Endothelial cell (in vitro differentiated cells): Measurements from ENCODE around the gene GABBR2. TPM values are rescaled to one million over a fixed set of nuclear protein-coding genes. Genes with fewer than 3 reads are reported as not detected.

Experiments
- DNase-seq: peaks from one replicate; pipeline ENCODE4 v3.0.0; 2021; ENCODE audit warnings: low spot score
- H3K27ac Mint-ChIP-seq: one replicate; pipeline ENCODE4 v1.8.0; 2021; ENCODE audit warnings: mixed read lengths, inconsistent platforms; ENCODE audit not compliant: unreplicated experiment
- H3K27me3 Mint-ChIP-seq: one replicate; pipeline ENCODE4 v1.8.0; 2021; ENCODE audit warnings: mild to moderate bottlenecking, moderate library complexity, mixed read lengths, inconsistent platforms; ENCODE audit not compliant: unreplicated experiment
- H3K36me3 Mint-ChIP-seq: one replicate; pipeline ENCODE4 v1.8.0; 2021; ENCODE audit warnings: mild to moderate bottlenecking, low read depth, mixed read lengths, inconsistent platforms; ENCODE audit not compliant: unreplicated experiment
- H3K4me1 Mint-ChIP-seq: one replicate; pipeline ENCODE4 v1.8.0; 2021; ENCODE audit warnings: mild to moderate bottlenecking, mixed read lengths, inconsistent platforms; ENCODE audit not compliant: unreplicated experiment
- H3K4me3 Mint-ChIP-seq: one replicate; pipeline ENCODE4 v1.8.0; 2021; ENCODE audit warnings: mild to moderate bottlenecking, mixed read lengths, inconsistent platforms; ENCODE audit not compliant: unreplicated experiment
- H3K9me3 Mint-ChIP-seq: one replicate; pipeline ENCODE4 v1.8.0; 2021; ENCODE audit warnings: mixed read lengths, inconsistent platforms; ENCODE audit not compliant: unreplicated experiment
- total RNA-seq: library from RNA; stranded (reverse); fragmentation: NEBNext Ultra II Directional; extraction: Animal tissue kit (Norgen Biotek cat#: 25700); gene quantifications from one replicate; pipeline ENCODE4 v1.2.1, GENCODE V29; 2021; ENCODE audit not compliant: unreplicated experiment
- TF ChIP-seq, protein P1 (sequence below): fragments of 200-600 bp; sonication (generic); IDR thresholded peaks from one replicate; pipeline ENCODE4 v1.5.0; 2021; ENCODE audit warnings: antibody characterized with exemption; ENCODE audit not compliant: unreplicated experiment

Gene GABBR2
- total RNA-seq, 1 donor from 2014 or later: 0.46 TPM

DNA sequence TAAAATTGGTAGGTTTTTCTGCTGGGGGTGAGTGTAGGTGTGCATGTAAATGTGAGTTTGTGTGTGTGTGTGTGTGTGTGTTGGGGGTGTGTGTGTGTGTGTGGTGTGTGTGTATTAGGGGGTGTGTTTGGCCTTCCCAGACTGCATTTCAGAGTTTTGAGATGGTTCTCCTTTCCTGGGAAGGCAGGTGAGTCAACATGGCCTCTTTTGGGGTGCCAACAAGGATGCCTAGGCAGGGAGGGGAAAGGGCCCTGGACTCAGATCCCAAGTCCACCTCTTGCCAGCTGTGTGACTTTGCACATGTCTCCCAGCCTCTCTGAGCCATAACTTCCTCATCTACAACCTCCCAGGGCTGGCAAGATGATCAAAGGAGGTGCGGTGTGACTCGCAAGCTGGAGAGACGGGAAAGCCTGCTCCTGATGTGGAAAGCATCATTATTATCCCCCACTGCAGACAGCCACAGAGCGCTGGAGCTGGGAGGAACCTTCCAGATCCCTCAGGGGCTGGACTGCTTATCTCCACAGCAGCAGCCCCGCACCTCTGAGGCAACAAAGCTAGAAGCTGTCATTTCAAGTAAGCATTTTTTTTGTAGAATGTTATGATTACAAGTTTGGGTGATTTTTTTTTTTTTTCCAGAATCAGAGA, 389.8 kb downstream of the GABBR2 start:
- H3K36me3 Mint-ChIP-seq: no peaks in the 10 kb centered on the region
- H3K4me1 Mint-ChIP-seq: peaks cover 7% of the 10 kb centered on the region
- peaks cover 3% of the 10 kb centered on the region for H3K27me3 Mint-ChIP-seq
- TF ChIP-seq, protein P1, sequence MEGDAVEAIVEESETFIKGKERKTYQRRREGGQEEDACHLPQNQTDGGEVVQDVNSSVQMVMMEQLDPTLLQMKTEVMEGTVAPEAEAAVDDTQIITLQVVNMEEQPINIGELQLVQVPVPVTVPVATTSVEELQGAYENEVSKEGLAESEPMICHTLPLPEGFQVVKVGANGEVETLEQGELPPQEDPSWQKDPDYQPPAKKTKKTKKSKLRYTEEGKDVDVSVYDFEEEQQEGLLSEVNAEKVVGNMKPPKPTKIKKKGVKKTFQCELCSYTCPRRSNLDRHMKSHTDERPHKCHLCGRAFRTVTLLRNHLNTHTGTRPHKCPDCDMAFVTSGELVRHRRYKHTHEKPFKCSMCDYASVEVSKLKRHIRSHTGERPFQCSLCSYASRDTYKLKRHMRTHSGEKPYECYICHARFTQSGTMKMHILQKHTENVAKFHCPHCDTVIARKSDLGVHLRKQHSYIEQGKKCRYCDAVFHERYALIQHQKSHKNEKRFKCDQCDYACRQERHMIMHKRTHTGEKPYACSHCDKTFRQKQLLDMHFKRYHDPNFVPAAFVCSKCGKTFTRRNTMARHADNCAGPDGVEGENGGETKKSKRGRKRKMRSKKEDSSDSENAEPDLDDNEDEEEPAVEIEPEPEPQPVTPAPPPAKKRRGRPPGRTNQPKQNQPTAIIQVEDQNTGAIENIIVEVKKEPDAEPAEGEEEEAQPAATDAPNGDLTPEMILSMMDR: no peak
- no peaks in the 10 kb centered on the region for H3K9me3 Mint-ChIP-seq
- no peak overlapping the region for H3K4me3 Mint-ChIP-seq
- no peak overlapping the region for H3K27ac Mint-ChIP-seq
- DNase-seq: no peak

DNA sequence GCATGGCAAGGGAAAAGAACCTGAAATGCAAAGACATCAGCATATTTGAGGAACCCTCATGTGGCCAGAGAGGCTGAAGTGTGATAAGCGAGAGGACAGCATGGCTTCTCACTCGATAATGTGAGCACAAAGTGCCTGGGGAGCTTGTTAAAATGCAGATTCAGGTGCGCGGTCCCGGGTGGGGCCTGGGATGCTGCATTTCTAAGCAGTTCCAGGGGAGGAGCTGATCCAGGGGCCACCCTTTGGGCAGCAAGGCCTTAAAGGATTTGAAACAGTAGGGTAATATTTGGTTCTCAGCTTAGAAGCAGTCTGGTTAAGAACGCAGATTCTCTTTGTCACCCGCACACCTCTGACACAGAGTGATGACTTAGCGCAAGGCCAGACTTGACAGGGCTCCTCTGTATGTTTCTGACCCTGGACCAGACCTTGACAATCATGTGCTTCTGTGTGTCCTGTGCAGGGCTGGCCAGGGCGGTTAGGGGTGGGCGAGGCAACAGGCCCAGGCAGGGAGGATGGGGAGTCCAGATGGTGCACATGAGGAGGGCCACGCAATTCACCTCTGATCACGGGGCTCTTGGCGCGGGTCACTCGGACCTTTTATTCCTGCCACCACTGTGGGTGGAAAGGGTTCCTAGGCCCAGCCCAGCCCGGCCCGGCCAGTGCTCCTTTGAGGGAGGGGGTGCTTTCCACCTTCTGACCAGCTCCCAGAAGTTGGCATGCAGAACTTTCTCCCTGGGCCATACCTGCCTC, 390.5 kb downstream of the GABBR2 start:
- peaks cover 7% of the 10 kb centered on the region for H3K4me1 Mint-ChIP-seq
- H3K27me3 Mint-ChIP-seq: peaks cover 3% of the 10 kb centered on the region
- H3K4me3 Mint-ChIP-seq: no peak overlapping the region
- H3K9me3 Mint-ChIP-seq: no peaks in the 10 kb centered on the region
- no peaks in the 10 kb centered on the region for H3K36me3 Mint-ChIP-seq
- DNase-seq: no peak
- TF ChIP-seq, protein P1: no peak
- H3K27ac Mint-ChIP-seq: no peak overlapping the region

DNA sequence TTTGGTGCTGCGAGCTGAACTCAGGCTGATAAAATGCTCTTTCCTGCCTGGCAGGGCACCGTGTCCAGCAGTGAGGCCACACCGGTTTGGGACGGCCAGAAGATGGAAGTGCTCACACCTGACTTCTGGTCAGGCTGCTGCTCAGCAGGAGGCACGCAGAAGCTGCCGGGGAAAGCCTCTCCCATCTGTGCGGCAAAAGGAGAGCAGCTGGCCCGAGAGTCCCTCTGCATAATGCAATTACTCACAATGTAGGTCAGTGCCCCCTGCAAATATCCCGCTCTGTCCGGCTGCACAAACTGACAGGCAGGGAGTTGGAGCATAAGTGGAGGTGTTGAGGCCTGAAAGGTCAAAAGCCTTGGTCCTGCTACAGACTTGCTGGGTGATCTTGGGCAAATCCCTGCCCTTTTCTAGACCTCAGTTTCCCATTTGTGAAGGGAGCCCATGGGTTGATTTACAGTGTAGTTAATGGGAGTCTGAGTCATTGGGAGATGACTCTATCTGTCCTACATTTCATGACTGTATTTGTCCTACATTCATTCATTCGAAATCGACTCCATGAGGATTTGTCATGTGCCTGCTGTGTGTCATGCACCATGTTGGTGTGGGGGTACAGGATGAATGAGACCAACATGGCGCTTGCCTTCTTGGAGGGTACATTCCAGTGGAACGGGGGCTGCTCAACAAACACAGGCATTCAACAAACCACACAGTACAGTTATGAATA, 391.4 kb downstream of the GABBR2 start:
- Mint-ChIP-seq H3K9me3 (no peaks in the 10 kb centered on the region), H3K27me3 (peaks cover 2% of the 10 kb centered on the region), H3K4me1 (peaks cover 1% of the 10 kb centered on the region), H3K36me3 (no peaks in the 10 kb centered on the region), H3K4me3 (no peak overlapping the region), H3K27ac (no peak overlapping the region)
- TF ChIP-seq, protein P1: no peak
- no peak for DNase-seq

DNA sequence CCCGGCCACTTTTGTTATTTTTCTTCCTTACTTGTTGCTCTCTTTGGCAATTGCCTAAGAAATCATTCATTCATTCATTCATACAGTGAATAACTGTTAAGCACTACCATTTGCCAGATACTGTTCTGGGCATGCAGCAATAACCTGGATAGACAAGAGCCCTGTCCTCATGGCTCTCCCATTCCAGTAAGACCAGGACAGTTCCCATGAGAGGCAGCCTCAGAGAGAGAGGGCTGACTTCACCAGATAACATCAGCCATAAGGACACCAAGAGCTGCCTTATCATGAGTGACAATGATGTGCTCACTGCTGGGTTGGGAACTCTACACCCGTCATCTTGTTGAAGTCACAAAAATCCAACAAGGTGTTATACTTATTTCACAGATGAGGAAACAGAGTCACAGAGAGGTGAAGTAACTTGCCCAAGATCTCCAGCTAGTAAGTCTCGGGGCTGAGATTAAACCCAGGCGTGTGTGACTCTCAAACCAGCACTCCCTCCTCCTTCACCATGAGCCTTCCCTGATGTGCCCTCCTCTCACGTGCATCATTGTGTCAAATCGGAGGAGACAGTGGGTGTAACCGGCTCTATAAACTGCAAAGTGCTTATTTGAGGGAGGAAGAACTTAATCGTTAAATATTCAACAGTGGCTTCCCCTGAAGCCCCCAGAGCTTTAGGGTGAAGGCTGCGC, 392.1 kb downstream of the GABBR2 start:
- no peaks in the 10 kb centered on the region for H3K36me3 Mint-ChIP-seq
- no peaks in the 10 kb centered on the region for H3K27me3 Mint-ChIP-seq
- H3K27ac Mint-ChIP-seq: no peak overlapping the region
- TF ChIP-seq, protein P1: no peak
- no peak for DNase-seq
- no peaks in the 10 kb centered on the region for H3K9me3 Mint-ChIP-seq
- no peaks in the 10 kb centered on the region for H3K4me1 Mint-ChIP-seq
- H3K4me3 Mint-ChIP-seq: no peak overlapping the region
